Neural cell (in vitro differentiated cells): ENCODE data around the gene ANKZF1. TPM values are rescaled to one million over a fixed set of nuclear protein-coding genes. Genes with fewer than 3 reads are reported as not detected.

ENCODE experiments used
- H2AFZ ChIP-seq: fragments of 200-600, 300-800 bp; sonication (generic), shearing (Covaris generic); 2 replicates; pipeline ENCODE4 v1.6.0; 2014; ENCODE audit warnings: low read depth, mild to moderate bottlenecking, antibody characterized with exemption, low read length, moderate library complexity
- H3F3A ChIP-seq: fragments of 200-600 bp; shearing (Covaris generic); 2 replicates; pipeline ENCODE4 v1.6.1; 2016; ENCODE audit warnings: mild to moderate bottlenecking, moderate library complexity, mixed read lengths, antibody characterized with exemption, low read length; ENCODE audit not compliant: insufficient read depth, poor library complexity, severe bottlenecking
- H3K27ac ChIP-seq: fragments of 200-600, 300-800 bp; sonication (generic), shearing (Covaris generic); 2 replicates; pipeline ENCODE4 v1.5.1; 2014; ENCODE audit warnings: mild to moderate bottlenecking, low read length, moderate library complexity
- H3K27me3 ChIP-seq: fragments of 300-800, 200-600 bp; sonication (generic), shearing (Covaris generic); 2 replicates; pipeline ENCODE4 v1.6.0; 2014; ENCODE audit warnings: mild to moderate bottlenecking, low read depth, low read length, moderate library complexity; ENCODE audit not compliant: insufficient read depth
- H3K36me3 ChIP-seq: fragments of 300-800, 200-600 bp; sonication (generic), shearing (Covaris generic); 2 replicates; pipeline ENCODE4 v1.5.1; 2014; ENCODE audit warnings: mild to moderate bottlenecking, antibody characterized with exemption, low read length, moderate library complexity; ENCODE audit not compliant: insufficient read depth
- H3K4me2 ChIP-seq: fragments of 300-800, 200-600 bp; sonication (generic), shearing (Covaris generic); 2 replicates; pipeline ENCODE4 v1.6.0; 2014; ENCODE audit warnings: mild to moderate bottlenecking, low read length
- H3K4me3 ChIP-seq: fragments of 300-800, 200-600 bp; sonication (generic), shearing (Covaris generic); 2 replicates; pipeline ENCODE4 v1.5.1; 2014; ENCODE audit warnings: mild to moderate bottlenecking, low read length, moderate library complexity
- H3K79me2 ChIP-seq: fragments of 200-600 bp; shearing (Covaris generic); replicated peaks from 2 replicates; pipeline ENCODE4 v1.6.0; 2014; ENCODE audit warnings: mild to moderate bottlenecking, low read length, moderate library complexity; ENCODE audit not compliant: insufficient read depth
- H3K9ac ChIP-seq: fragments of 300-800, 200-600 bp; sonication (generic), shearing (Covaris generic); 2 replicates; pipeline ENCODE4 v1.6.1; 2016; ENCODE audit warnings: mild to moderate bottlenecking, low read length, mixed read lengths
- H3K9me2 ChIP-seq: fragments of 200-600 bp; shearing (Covaris generic); 2 replicates; pipeline ENCODE4 v1.6.1; 2016; ENCODE audit warnings: mild to moderate bottlenecking, low read length, mixed read lengths; ENCODE audit not compliant: insufficient read depth
- H3K9me3 ChIP-seq: fragments of 200-600, 300-800 bp; sonication (generic), shearing (Covaris generic); 2 replicates; pipeline ENCODE4 v1.6.1; 2016; ENCODE audit warnings: mild to moderate bottlenecking, mixed run types, low read length, moderate library complexity, mixed read lengths
- H4K20me1 ChIP-seq: fragments of 200-600 bp; shearing (Covaris generic); 2 replicates; pipeline ENCODE4 v1.6.1; 2016; ENCODE audit warnings: mild to moderate bottlenecking, mixed run types; ENCODE audit not compliant: insufficient read depth
- EP300 ChIP-seq: fragments of 450-650 bp; conservative IDR thresholded peaks from 2 replicates; pipeline ENCODE4 v1.6.1; 2014; ENCODE audit warnings: antibody characterized with exemption, mild to moderate bottlenecking, moderate library complexity; ENCODE audit not compliant: poor library complexity, severe bottlenecking
- EZH2 ChIP-seq: fragments of 200-600, 300-800 bp; shearing (Covaris generic), sonication (generic); IDR thresholded peaks from 2 replicates; pipeline ENCODE4 v1.6.1; 2014; ENCODE audit warnings: antibody characterized with exemption, low read length, borderline replicate concordance, mild to moderate bottlenecking; ENCODE audit not compliant: insufficient read depth, poor library complexity, severe bottlenecking
- MXI1 ChIP-seq: fragments of 450-650 bp; conservative IDR thresholded peaks from 2 replicates; pipeline ENCODE4 v1.6.1; 2014; ENCODE audit warnings: antibody characterized with exemption, mild to moderate bottlenecking; ENCODE audit not compliant: poor library complexity, severe bottlenecking
- POLR2AphosphoS5 ChIP-seq: IDR thresholded peaks from 2 replicates; pipeline ENCODE4 v1.6.1; 2012
- RAD21 ChIP-seq: fragments of 450-650 bp; conservative IDR thresholded peaks from 2 replicates; pipeline ENCODE4 v1.6.1; 2014; ENCODE audit warnings: antibody characterized with exemption, mild to moderate bottlenecking, moderate library complexity
- SMC3 ChIP-seq: fragments of 450-650 bp; conservative IDR thresholded peaks from 2 replicates; pipeline ENCODE4 v1.6.1; 2014; ENCODE audit warnings: antibody characterized with exemption, mild to moderate bottlenecking, moderate library complexity; ENCODE audit not compliant: poor library complexity
- TAF1 ChIP-seq: IDR thresholded peaks from 2 replicates; pipeline ENCODE4 v1.6.1; 2012; ENCODE audit warnings: low read depth
- polyA plus RNA-seq: library from polyadenylated mRNA; depleted of rRNA; stranded (reverse); fragments of >200 nt; gene quantifications from 2 replicates; pipeline ENCODE4 v1.2.3, GENCODE V29; 2014
- TF ChIP-seq, protein P1 (sequence below): IDR thresholded peaks from 2 replicates; pipeline ENCODE4 v1.6.1; 2012; ENCODE audit warnings: borderline replicate concordance
- TF ChIP-seq, protein P2 (sequence below): fragments of 450-650 bp; IDR thresholded peaks from 2 replicates; pipeline ENCODE4 v1.5.1; 2014; ENCODE audit warnings: antibody characterized with exemption, mild to moderate bottlenecking, moderate library complexity; ENCODE audit not compliant: poor library complexity, severe bottlenecking

Gene ANKZF1
- polyA plus RNA-seq, 1 donor from 2014 or later, result 185 TPM

DNA sequence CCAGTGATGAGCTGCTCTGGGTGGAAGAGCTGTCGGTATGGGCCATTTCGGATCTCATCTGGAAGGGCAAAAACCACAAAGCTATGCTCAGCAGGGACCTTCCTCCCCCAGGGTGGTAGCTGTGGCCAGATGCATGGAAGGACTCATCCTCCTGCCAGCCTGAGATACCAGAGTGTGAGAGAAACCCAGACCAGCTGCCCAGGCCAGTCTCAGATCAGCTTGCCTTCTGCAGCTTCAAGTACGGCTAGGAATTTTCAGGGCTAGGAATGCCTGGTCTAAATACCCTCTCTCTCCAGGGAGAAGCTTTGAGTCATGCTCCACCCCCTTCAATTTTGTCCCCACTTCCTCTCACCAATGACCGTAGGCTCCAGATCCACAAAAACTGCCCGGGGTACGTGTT, 22.1 kb downstream of the ANKZF1 start:
- Histone ChIP-seq H3K27ac (no peak overlapping the region), H3K27me3 (peaks cover 53% of the 10 kb centered on the region), H2AFZ (no peak overlapping the region), H3K79me2 (no peaks in the 10 kb centered on the region), H3K9me2 (no peaks in the 10 kb centered on the region), H4K20me1 (no peaks in the 10 kb centered on the region), H3K36me3 (peaks cover 8% of the 10 kb centered on the region), H3F3A (no peaks in the 10 kb centered on the region), H3K9me3 (no peaks in the 10 kb centered on the region), H3K4me3 (no peak overlapping the region), H3K4me2 (no peak overlapping the region), H3K9ac (no peak overlapping the region)
- TF ChIP-seq TAF1 (no peak), POLR2AphosphoS5 (no peak), EP300 (no peak), EZH2 (no peak), RAD21 (no peak)
- TF ChIP-seq, protein P1, sequence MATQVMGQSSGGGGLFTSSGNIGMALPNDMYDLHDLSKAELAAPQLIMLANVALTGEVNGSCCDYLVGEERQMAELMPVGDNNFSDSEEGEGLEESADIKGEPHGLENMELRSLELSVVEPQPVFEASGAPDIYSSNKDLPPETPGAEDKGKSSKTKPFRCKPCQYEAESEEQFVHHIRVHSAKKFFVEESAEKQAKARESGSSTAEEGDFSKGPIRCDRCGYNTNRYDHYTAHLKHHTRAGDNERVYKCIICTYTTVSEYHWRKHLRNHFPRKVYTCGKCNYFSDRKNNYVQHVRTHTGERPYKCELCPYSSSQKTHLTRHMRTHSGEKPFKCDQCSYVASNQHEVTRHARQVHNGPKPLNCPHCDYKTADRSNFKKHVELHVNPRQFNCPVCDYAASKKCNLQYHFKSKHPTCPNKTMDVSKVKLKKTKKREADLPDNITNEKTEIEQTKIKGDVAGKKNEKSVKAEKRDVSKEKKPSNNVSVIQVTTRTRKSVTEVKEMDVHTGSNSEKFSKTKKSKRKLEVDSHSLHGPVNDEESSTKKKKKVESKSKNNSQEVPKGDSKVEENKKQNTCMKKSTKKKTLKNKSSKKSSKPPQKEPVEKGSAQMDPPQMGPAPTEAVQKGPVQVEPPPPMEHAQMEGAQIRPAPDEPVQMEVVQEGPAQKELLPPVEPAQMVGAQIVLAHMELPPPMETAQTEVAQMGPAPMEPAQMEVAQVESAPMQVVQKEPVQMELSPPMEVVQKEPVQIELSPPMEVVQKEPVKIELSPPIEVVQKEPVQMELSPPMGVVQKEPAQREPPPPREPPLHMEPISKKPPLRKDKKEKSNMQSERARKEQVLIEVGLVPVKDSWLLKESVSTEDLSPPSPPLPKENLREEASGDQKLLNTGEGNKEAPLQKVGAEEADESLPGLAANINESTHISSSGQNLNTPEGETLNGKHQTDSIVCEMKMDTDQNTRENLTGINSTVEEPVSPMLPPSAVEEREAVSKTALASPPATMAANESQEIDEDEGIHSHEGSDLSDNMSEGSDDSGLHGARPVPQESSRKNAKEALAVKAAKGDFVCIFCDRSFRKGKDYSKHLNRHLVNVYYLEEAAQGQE, result no peak
- TF ChIP-seq, protein P2, sequence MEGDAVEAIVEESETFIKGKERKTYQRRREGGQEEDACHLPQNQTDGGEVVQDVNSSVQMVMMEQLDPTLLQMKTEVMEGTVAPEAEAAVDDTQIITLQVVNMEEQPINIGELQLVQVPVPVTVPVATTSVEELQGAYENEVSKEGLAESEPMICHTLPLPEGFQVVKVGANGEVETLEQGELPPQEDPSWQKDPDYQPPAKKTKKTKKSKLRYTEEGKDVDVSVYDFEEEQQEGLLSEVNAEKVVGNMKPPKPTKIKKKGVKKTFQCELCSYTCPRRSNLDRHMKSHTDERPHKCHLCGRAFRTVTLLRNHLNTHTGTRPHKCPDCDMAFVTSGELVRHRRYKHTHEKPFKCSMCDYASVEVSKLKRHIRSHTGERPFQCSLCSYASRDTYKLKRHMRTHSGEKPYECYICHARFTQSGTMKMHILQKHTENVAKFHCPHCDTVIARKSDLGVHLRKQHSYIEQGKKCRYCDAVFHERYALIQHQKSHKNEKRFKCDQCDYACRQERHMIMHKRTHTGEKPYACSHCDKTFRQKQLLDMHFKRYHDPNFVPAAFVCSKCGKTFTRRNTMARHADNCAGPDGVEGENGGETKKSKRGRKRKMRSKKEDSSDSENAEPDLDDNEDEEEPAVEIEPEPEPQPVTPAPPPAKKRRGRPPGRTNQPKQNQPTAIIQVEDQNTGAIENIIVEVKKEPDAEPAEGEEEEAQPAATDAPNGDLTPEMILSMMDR, result no peak

DNA sequence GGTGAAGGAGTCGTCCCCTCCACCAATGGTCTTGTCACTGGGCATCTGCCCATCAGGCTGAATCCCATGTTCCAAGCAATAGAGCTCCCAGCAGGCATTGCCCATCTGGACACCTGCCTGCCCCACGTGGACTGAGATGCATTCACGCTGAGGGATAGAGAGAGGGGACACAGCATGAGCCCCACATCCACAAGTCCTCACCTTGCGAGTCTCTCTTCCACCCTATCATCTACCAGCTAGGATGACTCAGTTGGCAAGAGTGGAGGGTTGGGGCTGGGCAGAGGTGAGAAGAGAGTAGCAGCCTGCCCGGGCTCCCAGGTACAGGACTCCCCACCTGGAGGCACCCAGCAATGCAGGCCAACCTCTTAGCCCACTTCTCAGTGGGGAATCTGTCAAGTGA, 22.5 kb downstream of the ANKZF1 start:
- TF ChIP-seq SMC3 (no peak), TAF1 (no peak), POLR2AphosphoS5 (no peak), EZH2 (no peak), MXI1 (no peak), RAD21 (no peak), EP300 (no peak)
- TF ChIP-seq, protein P2, result no peak
- TF ChIP-seq, protein P1, result no peak
- no peak overlapping the region for H3K9ac ChIP-seq
- H3K27ac ChIP-seq, result no peak overlapping the region
- H3K9me2 ChIP-seq, result no peaks in the 10 kb centered on the region
- H4K20me1 ChIP-seq, result no peaks in the 10 kb centered on the region
- H3K4me3 ChIP-seq, result no peak overlapping the region
- peaks cover 56% of the 10 kb centered on the region for H3K27me3 ChIP-seq
- peaks cover 8% of the 10 kb centered on the region for H3K36me3 ChIP-seq
- no peak overlapping the region for H2AFZ ChIP-seq
- H3K4me2 ChIP-seq, result no peak overlapping the region
- no peaks in the 10 kb centered on the region for H3K9me3 ChIP-seq
- H3F3A ChIP-seq, result no peaks in the 10 kb centered on the region
- H3K79me2 ChIP-seq, result no peaks in the 10 kb centered on the region
